ENCODE measurements around the gene C2orf68.

DNA sequence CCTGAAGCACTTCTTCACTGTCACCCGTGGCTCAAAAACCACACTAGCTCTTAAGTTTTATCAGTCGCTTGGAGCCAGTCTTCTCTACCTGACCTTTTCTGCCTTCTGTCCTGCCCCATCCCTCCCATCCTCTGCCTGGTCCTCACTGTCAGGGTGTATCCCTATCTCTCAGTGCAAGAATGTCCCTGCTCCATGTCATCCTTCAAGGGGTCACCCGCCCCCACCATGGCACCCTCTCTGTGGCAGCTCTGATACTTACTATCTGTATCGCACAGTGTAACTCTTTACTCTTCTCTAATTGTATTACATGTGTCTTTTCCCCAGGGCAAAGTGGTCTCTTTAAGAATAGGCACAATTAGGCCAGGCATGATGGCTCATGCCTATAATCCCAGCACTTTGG is 23.2 kb downstream of the C2orf68 start:
- no peak for TF ChIP-seq CTCF (IDR thresholded peaks at IDR 0.05)
- no peak for TF ChIP-seq ZFX (IDR thresholded peaks at IDR 0.05; ENCODE audit: borderline replicate concordance)

Measured in 22Rv1 (cell line).